NCI-H524 (cell line): Measurements from ENCODE around the gene CASKIN1.
"Not testable (repeated sequence)": the region's sequence is repeated elsewhere in the genome, so short reads cannot be mapped to it uniquely, and the experiment has no call there.

Experiments used
- DNase-seq, 2 experiments: peaks; one replicate each; lab custom pipeline; 2025; lab: John Stamatoyannopoulos, UW

Gene CASKIN1, protein sequence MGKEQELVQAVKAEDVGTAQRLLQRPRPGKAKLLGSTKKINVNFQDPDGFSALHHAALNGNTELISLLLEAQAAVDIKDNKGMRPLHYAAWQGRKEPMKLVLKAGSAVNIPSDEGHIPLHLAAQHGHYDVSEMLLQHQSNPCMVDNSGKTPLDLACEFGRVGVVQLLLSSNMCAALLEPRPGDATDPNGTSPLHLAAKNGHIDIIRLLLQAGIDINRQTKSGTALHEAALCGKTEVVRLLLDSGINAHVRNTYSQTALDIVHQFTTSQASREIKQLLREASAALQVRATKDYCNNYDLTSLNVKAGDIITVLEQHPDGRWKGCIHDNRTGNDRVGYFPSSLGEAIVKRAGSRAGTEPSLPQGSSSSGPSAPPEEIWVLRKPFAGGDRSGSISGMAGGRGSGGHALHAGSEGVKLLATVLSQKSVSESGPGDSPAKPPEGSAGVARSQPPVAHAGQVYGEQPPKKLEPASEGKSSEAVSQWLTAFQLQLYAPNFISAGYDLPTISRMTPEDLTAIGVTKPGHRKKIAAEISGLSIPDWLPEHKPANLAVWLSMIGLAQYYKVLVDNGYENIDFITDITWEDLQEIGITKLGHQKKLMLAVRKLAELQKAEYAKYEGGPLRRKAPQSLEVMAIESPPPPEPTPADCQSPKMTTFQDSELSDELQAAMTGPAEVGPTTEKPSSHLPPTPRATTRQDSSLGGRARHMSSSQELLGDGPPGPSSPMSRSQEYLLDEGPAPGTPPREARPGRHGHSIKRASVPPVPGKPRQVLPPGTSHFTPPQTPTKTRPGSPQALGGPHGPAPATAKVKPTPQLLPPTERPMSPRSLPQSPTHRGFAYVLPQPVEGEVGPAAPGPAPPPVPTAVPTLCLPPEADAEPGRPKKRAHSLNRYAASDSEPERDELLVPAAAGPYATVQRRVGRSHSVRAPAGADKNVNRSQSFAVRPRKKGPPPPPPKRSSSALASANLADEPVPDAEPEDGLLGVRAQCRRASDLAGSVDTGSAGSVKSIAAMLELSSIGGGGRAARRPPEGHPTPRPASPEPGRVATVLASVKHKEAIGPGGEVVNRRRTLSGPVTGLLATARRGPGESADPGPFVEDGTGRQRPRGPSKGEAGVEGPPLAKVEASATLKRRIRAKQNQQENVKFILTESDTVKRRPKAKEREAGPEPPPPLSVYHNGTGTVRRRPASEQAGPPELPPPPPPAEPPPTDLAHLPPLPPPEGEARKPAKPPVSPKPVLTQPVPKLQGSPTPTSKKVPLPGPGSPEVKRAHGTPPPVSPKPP (N-terminal part only)

DNA sequence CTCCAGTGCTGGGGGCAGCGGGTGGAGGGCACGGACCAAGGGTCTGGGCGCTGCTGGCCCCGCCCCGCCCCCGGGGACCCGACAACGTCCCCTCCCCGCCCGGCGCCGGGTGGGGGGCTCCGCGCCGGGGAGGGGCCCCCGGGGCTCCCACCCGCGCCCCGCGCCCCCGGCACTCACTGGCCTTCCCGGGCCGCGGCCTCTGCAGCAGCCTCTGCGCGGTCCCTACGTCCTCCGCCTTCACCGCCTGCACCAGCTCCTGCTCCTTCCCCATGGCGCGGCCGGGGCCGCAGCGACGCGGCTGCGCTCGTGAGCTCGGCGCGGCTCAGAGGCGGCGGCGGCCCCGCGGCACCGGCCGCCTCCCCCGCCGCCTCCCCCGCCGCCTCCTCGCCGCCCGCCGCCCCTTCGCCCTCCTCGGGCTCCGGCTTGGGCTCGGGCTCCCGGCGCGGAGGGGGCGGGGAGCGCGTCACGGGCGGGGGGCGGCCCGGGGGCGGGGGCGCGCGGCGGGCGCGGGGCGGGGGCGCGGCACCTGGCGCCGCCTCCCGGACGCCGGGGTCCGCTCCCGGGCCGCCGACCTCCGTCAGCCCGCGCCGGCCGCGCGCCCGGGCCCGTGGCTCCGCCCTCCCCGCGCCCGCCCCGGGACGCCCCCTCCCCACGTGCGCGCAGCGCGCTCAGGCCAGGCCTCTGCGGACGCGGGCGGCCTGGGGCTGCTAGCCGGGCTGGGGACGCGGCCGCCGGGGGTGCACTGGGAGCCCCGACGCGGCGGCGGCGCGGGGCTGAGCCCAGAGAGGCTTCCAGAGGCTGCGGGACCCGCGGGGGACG lies at the start of gene CASKIN1:
TSS of gene CASKIN1 (minus strand) at position 444 of the 819 bp plus-strand sequence. CDS start at position 271, 173 bp downstream.
- no peak for DNase-seq

DNA sequence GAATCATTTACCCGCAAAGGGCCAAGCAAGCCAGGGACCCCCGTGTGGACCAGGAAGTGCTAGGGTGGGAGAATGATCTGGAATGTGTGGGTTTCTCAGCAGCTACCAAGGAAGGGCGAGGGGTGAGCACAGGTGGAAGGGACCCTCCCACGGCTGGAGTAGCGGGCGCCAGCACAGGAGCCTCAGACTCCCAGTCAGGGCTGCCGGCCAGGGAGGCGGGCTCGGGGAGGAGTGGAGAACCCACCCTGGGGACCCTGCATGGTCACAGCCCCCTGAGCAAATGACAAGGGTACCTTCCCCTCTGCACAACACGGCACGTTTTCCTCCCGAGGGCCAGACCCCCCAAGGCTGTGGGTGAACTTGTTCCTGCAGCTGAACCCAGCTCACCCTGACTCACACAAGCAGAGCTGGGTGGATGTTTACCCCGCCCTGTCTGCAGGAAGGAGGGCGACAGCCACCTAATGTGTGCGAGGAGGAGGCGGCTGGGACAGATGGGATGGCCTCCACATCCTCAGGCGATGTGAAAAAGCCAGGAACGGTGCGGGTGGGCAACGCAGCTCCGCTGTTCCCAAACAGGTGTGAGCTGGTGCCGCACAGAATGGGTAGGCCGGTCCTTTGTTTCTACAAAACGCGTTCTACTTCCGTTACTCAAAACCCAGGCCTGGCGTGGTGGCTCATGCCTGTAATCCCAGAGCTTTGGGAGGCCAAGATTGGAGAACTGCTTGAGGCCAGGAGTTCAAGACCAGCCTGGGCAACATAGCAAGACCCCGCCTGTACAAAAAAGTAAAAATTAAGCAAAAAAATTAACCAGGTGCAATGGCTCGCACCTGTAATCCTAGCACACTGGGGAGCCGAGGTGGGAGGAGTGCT lies 48.8 kb upstream of the CASKIN1 start:
- DNase-seq, result no peak

DNA sequence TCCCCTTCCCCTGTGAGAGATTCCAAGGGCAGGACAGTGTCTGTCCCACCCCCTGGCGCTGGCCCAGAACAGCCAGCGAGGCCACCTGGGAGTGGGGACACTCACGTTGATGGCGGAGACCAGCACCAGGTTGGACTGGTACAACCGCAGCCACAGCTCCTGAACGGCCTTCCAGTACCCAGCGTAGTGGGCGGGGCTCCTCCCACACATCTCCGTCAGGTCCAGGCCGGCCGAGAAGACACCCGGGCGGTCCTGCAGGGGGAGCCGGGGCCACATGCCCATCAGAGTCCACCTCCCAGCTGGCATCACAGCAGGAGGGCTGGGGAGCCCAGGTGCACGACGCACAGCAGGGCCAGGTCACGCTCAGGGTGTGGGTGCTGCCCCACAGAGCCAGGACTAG lies 47.9 kb upstream of the CASKIN1 start:
- DNase-seq, result peak in 1 of 2 experiments; percentile 52

DNA sequence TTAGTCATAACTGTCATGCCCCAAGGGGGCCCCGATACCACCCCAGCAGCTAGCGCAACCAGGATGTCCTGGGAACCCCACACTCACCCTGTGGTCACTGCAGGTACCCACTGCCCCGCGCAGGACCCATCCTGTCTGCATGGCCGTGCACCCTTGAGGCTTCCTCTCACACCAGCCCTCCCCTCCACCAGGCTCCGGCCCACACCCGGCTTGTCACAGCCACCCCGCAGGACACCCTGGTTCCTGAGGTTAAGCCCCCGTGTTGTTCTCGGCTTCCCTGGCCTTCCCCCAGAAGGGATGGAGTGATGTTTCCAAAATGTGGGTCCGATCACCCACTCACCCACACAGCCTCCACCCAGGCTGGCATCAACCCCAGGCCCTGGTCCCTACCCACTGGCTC lies 47.4 kb upstream of the CASKIN1 start:
- DNase-seq, result no peak

DNA sequence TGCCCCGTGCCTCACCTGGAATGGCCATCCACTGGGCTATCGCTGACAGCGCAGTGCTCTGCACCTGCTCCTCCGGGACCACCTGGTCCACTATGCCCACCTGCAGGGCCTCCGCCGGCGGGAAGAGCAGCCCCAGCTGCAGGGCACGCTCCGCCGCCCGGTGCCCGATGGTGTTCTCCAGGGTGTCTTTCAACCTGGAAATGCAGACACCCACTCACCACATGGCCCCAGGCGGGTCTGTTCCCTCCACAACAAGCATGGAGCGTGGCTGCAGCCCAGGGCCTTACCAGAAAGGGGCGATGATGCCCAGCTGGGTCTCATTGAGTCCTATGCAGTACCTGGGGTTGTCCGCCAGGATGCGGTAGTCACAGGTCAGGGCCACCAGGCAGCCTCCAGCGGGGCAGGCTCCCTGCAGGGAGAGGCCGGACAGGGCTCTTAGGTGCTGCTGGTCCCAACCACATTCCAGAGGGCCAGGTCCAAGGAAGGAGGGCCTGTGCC lies 46.7 kb upstream of the CASKIN1 start:
- no peak for DNase-seq

DNA sequence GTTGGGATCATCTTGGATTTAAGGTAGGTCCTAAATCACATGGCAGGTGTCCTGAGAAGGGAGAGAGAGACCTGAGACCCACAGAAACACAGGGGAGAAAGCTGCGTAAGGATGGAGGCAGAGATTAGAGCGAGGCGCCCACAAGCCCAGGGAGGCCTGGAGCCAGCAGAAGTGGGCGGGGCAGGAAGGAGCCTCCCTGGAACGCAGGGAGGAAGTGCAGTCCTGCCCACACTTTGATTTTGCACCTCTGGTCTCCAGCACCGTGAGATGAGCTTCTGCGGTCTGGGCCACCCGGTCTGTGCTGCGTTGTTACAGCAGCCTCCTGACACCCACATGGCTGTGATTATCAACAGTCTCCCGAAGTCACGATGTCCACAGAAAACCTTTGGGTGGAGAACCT lies 46.2 kb upstream of the CASKIN1 start:
- no peak for DNase-seq

DNA sequence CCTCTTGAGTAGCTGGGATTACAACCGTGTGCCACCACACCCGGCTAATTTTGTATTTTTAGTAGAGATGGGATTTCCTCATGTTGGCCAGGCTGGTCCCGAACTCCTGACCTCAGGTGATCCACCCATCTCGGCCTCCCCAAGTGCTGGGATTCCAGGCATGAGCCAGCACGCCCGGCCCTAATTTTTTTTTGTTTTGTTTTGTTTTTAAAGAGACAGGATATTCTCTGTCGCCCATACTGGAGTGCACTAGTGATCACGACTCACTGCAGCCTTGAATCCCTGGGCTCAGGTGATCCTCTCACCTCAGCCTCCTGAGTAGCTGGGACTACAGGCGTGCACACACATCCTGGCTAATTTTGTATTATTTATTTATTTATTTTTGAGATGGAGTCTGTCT lies 43.9 kb upstream of the CASKIN1 start:
- DNase-seq, result not testable (repeated sequence)

DNA sequence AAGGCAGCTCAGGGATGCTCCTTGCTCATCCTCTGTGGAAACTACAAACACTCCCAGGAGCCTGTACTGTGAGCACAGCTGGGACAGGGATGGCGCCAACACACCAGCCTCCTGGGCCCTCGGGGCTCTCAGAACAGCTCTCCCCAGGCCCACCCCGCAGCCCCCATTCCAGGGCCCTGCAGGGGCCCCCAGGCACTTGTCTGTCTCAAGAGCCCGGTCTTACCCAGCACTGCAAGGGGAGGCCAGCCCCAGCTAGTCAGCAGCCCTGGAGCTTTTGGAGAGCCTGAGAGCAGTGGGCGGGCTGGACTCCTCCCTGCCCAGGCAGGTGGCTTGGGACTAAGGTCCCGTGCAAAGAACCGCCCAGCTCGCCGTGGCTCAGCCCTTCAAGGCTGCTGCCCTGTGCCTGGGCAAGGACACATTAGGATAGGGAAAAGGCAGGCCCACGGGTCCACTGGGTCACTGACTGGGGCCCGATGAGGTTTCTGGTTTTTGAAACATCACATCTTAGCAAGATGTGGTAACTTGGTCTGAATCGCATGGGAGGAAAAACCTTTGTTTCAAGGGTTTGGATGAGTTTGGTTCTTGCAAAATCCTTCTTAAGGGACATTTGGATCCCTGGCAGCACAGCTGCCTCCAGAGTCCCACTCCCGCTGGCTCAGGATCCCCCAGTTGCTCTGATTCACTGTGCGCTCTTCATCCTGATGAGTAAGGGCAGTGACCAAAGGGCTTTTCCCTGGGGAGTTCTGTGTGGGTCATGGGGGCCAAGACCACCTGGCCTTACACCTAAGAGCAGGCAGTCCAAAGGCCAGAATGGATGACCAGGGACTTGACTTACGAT lies 42.7 kb upstream of the CASKIN1 start:
- peak in 1 of 2 experiments; percentile 26 for DNase-seq

DNA sequence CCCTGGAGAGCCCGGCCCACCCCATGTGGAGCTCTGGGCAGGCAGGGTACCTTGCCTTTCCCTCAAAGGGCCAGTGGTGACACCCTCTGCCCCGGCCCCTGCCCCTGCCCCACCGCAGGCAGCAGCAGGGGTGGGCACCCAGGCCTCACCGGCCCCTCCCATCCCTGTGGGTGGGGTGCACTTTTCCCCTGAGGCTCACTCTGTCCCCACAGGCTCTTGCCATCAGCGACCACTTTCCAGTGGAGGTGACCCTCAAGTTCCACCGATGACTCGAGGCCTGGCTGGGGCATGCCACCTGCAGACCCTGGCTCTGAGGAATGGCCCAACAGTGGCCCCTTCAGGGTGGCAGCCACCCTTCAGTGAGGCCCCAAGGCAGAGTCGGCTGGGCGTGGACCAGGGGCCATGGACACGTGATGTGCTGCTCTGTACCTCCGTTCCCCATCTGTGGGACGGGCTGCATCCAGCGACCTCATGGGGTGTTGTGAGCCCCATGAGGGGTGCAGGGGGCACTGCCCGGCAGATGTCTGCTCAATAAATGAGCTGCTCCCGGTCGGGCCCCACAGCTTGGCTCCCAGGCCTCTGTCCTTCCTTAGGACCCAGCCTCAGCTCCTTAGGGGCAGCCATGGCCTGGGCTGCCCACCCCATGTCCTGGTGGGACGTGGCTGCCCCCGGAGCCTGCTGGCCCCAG lies 41.9 kb upstream of the CASKIN1 start:
- no peak for DNase-seq

DNA sequence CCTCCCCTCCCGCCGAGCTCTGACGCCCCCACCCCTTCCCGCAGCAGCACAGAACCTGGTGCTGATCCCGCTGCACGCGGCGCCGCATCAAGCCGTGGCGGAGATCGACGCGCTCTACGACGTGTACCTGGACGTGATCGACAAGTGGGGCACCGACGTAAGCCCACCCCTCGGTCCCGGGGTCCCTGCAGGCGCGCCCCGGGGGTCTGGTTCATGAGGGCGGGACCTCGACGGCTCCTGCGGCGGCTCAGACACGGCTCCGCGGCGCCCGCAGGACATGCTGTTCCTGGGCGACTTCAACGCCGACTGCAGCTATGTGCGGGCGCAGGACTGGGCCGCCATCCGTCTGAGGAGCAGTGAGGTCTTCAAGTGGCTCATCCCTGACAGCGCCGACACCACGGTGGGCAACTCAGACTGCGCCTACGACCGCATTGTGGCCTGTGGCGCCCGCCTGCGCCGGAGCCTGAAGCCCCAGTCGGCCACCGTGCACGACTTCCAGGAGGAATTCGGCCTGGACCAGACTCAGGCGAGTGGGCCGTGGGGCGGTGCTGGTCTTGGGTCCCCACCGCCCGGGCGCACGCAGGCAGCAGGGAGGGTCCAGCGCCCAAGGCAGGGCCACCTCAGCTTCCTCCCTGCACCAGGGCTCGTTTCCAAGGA lies 41.2 kb upstream of the CASKIN1 start:
- no peak for DNase-seq

DNA sequence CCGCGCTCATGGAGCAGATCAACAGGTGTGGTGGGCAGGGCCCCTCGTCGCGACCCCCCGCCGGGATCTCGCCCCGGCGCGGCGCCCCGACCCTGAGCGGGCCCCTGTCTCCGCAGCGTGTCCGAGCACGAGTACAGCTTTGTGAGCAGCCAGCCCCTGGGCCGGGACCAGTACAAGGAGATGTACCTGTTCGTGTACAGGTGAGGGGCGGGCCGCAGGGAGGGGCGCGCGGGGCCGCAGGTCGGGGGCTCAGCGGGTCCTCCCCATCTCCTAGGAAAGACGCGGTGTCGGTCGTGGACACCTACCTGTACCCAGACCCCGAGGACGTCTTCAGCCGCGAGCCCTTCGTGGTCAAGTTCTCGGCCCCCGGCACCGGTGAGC lies 40.7 kb upstream of the CASKIN1 start:
- DNase-seq, result no peak

DNA sequence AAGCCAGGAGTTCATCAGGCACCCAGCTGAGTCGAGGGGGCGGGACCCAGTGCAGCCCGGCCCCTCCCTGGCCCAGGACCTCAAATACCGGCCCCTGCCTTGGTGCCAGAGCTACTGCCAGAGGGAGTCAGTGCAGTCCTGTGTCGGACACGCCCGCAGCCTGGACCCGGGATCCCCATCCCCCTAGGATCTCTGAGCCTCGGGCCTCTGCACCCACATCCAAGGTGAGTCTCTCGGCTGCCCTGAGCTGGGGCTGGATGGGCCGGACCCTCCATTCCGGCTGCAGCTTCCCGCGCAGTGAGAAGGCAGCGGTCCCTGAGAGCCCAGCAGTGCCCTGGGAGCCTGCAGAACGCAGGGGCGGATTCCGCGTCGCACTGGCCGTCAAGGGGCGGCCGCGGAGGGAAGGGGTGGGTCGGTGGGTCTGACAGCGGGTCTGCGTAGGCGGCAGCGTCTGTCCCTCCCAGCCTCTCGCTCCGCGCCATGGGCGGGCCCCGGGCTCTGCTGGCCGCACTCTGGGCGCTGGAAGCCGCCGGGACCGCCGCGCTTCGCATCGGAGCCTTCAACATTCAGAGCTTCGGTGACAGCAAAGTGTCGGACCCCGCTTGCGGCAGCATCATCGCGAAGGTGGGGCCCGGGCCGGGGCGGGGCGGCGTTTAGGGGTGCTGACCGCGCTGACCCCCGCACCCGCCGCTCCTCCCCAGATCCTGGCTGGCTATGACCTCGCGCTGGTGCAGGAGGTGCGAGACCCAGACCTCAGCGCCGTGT lies 40.1 kb upstream of the CASKIN1 start, which contains the start of gene DNASE1L2:
TSS of gene DNASE1L2 (plus strand) at position 108 of the 765 bp plus-strand sequence. CDS start at position 481, 373 bp downstream.
- peak in 1 of 2 experiments; percentile 39 for DNase-seq

DNA sequence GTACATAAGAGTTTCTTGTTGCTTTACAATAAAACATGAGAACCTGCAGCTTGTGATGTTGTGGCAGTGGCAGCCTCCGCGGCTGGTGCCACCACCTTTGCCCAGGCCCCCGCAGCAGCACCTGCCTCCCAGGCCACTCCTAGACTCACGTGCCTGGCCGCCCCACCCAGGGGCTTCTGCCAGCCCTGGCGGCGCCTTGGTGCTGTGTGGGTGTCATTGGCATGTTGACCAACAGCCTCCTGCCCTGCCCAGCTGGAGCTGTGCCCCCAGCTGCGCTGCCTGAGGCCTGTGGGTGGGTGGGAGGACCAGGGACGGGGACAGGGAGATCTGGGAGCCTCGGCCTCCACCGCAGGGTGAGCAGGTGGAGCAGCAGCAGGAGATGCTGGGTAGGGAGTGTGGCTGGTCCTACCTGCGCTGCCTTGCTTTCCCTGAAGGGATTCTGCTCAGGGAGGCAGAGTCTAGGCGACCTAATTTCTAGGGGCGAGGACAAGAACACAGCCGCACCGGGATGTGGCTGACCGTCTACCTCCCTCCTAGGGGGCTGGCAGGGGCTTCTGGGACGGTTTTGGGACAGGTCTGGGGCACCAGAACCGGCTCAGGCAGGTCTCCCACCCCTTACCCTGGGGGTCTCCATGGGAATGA lies 39.4 kb upstream of the CASKIN1 start:
- no peak for DNase-seq

DNA sequence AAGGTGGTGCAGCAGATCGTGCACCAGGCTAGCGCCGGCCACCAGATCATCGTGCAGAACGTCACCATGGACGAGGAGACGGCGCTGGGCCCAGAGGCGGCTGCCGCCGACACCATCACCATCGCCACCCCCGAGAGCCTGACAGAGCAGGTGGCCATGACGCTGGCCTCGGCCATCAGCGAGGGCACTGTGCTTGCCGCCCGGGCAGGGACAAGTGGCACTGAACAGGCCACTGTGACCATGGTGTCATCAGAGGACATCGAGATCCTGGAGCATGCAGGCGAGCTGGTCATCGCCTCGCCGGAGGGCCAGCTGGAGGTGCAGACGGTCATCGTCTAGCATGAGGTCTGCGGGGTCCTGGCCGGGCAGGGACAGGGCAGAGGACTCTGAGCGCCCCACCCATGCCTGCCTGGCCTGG lies 38.8 kb upstream of the CASKIN1 start:
- no peak for DNase-seq

DNA sequence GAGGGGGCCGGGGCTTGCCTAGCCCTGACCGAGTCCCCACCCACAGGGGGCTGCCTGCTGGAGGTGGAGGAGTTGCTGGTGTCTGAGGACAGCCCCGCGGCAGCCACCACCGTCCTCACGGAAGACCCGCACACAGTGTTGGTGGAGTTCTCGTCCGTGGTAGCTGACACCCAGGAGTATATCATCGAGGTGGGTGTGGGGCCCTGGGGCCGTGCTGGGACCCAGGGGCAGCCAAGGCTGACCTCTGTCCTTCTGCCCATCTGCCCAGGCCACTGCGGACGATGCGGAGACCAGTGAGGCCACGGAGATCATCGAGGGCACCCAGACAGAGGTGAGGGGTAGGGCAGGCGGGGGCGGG lies 38.4 kb upstream of the CASKIN1 start:
- no peak for DNase-seq
